ENCODE results near the gene LMNTD1.

DNA sequence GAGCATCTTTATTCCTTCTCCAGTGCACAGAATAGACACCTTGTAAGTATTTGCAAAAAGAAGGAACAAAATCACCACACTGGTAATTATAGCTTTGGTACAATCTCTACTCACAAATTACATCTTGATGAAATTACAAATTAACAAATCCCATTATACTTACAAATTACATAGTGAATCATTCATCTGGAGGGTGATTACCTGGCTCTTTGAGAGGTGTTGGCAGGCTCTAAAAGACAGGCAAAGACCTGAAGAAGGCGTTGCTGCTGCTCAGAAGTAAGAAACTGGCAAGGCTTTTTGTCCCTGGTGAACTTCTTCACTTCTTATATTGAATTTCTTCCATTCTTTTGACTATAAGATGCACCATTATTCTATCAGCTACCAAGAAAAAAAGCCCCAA lies 21.7 kb upstream of the LMNTD1 start:
- TF ChIP-seq TAF1 (IDR thresholded peaks at IDR 0.05; ENCODE audit: low read depth) (no peak), SMC3 (conservative IDR thresholded peaks at IDR 0.05; ENCODE audit: poor library complexity) (no peak), POLR2AphosphoS5 (IDR thresholded peaks at IDR 0.05) (no peak), CTCF (IDR thresholded peaks at IDR 0.05; ENCODE audit: poor library complexity, severe bottlenecking) (no peak), EZH2 (IDR thresholded peaks at IDR 0.05; ENCODE audit: borderline replicate concordance, insufficient read depth, low read length, poor library complexity, severe bottlenecking) (no peak), RAD21 (conservative IDR thresholded peaks at IDR 0.05) (no peak), EP300 (conservative IDR thresholded peaks at IDR 0.05; ENCODE audit: poor library complexity, severe bottlenecking) (no peak)

All from neural cell (in vitro differentiated cells).